LNCaP clone FGC (cell line): ENCODE results near the gene FGF14.

Experiments
- DNase-seq: peaks from one replicate; pipeline ENCODE4 v3.0.0-alpha.2; 2011; ENCODE audit warnings: low read depth
- H3K4me3 ChIP-seq: 2 replicates; pipeline ENCODE4 v1.5.1; 2011; ENCODE audit warnings: mild to moderate bottlenecking, low read depth, low read length, control low read depth
- CTCF ChIP-seq: IDR thresholded peaks from 2 replicates; pipeline ENCODE4 v1.5.1; 2012; ENCODE audit warnings: mild to moderate bottlenecking; ENCODE audit not compliant: control insufficient read depth, insufficient read depth; ENCODE audit errors: extremely low read depth

The FGF14 gene

GRCh38 chr13:102033857-102034331, 368.0 kb downstream of the FGF14 start:
- no peak for DNase-seq
- TF ChIP-seq CTCF = no peak

GRCh38 chr13:102033386-102033785, 368.5 kb downstream of the FGF14 start:
- no peak for TF ChIP-seq CTCF
- no peak overlapping the region for H3K4me3 ChIP-seq
- DNase-seq = no peak

More at GRCh38 chr13:102033857-102034331, 368.0 kb downstream of the FGF14 start:
- H3K4me3 ChIP-seq = no peak overlapping the region

- no peak for DNase-seq
- TF ChIP-seq CTCF = no peak
Observed at GRCh38 chr13:102028868-102029267, 373.0 kb downstream of the FGF14 start.

GRCh38 chr13:102028206-102028605, 373.6 kb downstream of the FGF14 start:
- no peak for TF ChIP-seq CTCF
- no peak for DNase-seq
- no peak overlapping the region for H3K4me3 ChIP-seq

More at GRCh38 chr13:102028868-102029267, 373.0 kb downstream of the FGF14 start:
- H3K4me3 ChIP-seq = no peak overlapping the region

GRCh38 chr13:102021777-102022176, 380.1 kb downstream of the FGF14 start:
- DNase-seq = no peak
- no peak for TF ChIP-seq CTCF
- no peak overlapping the region for H3K4me3 ChIP-seq

- no peak for DNase-seq
- H3K4me3 ChIP-seq = no peak overlapping the region
- no peak for TF ChIP-seq CTCF
Observed at GRCh38 chr13:102020611-102021216, 381.1 kb downstream of the FGF14 start.

- no peak overlapping the region for H3K4me3 ChIP-seq
- DNase-seq = no peak
- TF ChIP-seq CTCF = no peak
Observed at GRCh38 chr13:102018716-102019115, 383.1 kb downstream of the FGF14 start.
